IPS DF 19.7 (cell line): Measurements from ENCODE around the gene APOD.
A peak's percentile ranks its signal among the peaks of the same experiment; 100 is the strongest.

Experiments
- DNase-seq: peaks from one replicate; pipeline ENCODE4 v3.0.0-alpha.2; 2013; ENCODE audit warnings: low read depth, low spot score

APOD gene

DNA sequence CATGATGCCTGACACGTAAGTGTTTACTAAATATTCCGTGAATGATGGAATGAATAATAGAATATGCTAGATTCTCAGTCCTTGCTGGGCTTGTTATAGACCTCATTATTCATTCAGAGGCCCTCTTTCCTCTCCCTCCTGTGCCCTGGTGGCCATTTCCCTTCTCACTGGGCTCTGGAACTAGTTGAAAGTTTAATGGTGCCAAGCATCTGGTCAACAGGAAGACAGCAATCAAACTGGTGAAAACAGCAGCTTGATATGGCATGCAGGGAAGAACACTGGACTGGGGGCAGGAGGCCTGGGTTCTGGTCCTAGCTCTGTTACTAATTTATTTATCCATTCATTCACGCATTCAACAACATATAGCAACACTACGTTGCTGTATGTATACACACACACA is 3.7 kb upstream of the APOD start:
- DNase-seq: no peak

DNA sequence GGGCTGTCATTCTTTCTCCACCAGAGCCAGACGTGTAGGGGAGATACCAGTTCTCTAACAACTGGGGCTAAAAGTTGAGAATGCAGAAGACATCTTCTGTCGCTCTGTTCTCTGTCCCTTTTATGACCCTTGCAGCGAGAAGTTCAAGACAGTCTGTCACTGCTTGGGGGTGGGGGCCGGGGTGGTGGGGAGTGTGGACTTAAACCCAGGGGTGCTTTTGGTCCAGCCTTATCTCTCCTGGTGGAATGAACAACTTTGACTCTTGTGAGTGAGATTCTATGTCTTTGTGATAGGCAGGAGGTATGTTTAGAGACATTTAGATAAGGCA is 767 bp upstream of the APOD start:
- DNase-seq: no peak

DNA sequence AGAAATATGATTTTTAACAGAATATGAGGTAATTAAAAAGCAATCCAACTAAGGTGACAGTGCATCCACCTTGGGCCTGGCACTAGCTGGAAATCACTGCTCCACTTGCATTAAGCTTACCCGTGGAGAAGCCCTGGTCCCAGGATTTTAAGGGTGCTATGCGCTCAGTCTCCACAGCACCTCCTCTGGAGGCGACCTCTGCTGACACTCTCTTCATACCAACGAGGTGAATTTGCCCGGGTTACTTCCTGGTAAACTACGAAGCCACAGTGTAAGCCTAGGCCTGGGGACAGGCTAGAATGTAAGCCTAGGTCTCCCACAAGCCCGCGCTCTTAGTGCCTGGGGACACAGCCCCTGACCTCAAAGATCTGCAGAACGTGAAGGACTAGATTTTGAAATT is 793 bp downstream of the APOD start:
- peak; percentile 38 for DNase-seq

DNA sequence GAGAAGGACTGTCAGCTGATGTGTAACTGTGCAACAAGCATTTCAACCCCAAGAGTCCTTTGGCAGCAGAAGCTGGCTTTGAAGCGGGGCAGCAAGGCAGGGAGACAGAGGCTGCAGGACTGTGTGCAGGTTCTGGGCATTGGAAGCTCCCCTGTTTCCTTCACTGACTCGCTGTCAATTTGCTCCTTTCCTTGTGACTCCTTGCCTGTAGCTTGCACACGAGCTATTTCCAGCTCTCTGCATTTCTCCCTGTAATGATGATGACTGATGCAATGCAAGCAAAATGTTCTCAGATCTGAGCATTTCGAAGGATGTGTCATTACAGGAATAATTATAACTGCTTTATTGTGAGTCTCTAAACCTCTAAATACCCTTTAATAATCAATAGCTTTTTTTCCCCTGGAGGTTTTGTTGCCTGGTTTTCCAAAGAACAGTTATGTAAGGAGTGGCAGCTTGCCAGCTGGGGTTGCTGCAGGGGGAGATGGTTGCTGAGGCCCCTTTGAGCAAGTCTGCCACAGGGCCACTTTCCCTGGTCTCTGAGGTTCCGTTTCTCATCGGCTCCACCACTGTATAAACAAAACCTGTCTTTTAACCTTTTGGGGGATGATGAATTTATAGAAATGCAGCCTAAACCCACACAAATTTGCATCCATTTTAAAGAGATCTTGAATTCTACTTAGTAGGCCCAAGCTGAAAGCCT is 2.8 kb downstream of the APOD start:
- no peak for DNase-seq

DNA sequence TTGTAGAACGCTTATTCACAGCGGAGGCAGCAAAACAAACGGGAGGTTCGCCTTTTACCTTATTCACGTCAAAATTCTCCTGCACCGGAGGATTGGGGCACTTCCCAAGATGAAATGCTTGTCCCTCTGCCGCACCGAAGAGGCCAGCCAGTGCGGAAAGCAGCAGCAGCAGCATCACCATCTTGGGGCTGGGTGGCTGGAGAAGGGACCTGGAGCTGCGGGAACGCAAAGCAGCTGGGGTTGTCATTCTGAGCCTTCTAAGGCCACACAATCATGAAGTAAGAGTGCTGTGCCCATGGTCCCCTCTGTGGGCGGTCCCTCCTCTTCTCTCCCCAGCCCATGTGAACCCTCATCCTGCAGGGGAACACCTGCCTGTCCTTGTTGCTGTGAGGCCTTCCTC is 4.5 kb downstream of the APOD start:
- DNase-seq: no peak

DNA sequence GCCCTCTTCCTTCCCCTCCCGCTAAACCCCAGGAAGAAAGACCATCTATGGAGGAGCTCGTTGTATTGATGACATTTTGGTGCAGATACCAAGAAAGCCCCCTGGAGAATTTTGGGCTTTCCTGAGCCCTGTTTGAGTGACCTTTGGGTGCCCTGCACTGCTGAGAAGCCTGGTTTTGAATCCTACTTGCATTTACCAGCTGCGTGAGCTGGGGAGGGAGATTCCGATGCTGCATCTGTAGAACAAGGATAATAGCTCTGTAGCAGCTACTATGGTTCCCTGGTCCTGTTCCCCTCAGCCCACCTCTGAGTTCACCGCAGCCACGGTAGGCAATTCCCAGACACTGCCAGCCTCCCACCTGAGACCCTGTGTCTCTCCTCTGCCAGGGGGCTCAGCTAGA is 5.2 kb downstream of the APOD start:
- no peak for DNase-seq

DNA sequence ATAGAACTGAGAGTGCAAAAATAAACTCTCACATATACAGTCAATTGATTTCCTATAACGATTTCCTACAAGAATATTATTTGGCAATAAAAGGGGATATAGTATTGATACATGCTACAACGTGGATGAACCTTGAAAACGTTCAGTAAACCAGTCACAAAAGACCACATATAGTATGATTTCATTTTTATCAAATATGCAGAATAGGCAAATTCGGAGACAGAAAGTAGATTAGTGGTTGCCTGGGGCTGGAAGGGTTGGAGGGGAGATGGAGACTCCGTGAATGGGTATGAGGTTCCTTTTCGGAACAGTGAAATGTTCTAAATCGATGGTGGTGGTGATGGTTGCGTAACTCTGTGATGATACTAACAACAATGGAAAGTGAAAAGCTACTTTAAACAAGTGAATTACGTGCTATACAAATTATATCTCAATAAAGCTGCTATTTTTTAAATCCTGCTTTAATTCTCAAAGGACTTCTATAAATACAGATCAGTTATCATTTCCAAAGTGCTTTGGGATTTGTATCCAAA is 6.0 kb downstream of the APOD start:
- no peak for DNase-seq

DNA sequence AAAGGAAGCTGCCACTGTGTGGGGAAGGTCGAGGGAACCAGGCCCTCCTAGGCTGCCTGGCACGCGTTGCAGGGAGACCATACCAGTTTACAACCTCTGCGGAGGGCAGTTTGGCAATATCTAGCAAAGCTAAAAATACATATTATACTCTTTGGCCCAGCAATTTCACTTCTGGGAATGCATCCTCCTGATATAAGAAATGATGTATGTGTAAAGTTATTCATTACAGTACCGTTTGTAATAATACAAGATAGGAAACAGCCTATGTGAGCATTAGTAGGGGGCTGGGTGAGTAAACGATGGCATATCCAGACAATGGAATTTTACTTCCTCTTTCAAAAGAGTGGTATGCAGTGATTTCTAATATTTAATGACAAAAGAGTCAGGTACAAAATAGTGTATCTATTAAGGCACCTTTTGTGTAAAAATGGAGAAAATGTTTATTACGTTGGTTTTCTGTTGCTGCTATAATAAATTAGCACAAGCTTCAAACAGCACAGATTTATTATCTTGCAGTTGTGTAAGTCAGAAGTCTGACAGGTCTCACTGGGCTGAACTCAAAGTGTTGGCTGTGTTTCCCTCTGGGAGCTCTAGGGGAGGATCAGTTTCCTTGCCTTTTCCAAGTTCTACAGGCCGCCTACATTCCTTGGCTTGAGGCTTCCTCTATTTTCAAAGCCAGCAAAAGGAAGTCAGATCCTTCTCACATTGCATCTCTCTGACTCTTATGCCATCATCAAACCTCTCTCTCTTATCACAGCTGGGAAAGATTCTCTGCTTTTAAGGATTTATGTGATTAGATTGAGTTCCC is 9.0 kb downstream of the APOD start:
- DNase-seq: no peak

DNA sequence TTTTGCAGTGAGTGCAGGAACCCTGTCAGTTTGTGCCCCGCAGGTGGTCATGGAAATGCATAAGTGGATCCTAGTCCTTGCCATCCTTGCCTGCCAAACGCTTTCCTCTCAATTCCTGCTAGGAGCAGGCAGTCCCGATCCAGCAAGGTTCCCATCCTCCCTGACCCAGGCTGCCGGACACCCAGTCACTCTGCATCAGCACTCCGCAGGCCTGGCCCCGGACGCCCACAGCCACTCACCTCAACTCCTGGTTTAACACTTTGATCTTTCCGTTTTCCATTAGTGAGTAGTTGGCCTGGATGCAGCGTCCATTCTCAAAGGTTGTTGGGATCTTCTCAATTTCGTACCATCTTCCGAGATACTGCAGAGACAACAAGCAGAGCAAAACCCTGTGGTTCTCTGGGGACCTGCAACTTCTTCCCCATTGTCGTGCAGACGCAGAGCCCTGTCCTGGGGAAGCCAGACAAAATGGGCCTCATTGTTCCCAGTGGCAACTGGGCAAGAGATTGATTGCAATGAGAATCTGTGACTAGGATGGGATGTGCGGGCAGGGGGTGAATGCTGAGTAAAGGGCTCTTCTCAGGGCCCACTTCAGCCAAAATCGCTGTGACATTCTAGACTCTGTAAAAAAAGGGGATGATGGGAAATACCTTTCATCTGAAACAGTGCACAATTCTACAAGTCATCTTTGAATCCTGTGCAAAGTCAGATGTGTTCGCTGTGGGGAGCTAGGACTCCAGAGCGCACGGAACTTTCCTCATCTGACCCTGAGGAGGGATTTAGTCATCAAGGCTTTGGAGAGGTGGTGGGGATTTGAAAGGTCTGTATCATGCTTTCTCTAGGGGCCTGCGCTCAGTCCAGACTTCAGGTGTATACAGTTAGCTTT is 9.9 kb downstream of the APOD start:
- no peak for DNase-seq

DNA sequence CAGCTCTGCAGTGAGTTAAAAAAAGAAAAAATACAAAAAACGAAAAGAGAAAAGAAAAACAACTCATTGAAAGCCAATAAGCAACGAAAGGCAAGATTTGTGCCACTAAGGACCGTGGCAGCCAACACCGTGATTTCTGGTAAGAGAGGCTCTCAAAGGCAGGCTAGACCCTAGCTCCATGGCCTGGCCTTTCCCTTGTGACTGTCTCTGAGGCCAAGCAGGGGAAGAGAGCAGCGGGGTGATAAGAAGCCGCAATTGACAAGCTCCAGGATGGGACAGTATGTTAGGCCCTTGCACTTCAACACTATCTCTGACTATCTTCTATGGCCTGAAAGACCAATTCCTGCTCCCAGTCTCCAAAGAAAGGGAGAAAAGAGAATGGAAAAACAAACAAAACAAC is 12.4 kb downstream of the APOD start:
- DNase-seq: no peak

DNA sequence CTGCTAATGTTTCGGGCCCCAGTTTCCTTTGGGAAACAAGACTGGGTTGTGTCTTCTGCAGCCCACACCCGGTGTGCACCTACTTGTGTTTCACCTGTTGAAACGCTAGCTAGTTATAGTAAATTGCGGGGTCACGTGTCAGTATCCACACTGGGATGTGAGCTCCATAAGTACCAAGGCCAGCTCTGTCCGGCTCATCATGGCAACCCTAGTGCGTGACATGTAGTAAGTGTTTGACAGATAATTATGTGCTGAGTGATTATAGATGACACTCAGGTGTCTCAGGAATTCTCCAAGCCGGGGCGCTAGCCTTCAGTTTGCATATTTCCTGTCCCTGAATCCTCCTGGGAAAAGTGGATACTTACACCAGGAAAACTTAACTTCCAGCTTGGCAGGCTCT is 12.8 kb downstream of the APOD start:
- no peak for DNase-seq

DNA sequence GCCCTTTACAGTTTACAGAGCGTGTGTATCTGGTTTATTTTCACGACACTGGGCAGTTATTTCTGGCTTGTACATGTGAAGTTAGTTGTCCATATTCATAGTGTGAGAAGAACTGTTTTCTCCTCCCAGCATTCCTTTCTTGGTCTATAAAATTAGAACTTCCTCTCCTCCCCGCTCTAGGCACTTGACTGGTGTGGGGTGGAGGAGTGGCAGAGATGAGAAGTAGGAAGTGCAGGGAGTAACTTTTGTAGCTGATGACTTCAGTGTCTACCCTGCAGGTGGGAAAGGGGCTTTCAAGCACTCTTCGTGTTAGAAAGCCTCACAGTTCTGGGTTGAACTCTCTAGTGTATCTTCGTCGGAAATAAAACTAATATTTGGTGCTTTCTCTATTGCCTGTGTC is 13.4 kb downstream of the APOD start:
- no peak for DNase-seq

DNA sequence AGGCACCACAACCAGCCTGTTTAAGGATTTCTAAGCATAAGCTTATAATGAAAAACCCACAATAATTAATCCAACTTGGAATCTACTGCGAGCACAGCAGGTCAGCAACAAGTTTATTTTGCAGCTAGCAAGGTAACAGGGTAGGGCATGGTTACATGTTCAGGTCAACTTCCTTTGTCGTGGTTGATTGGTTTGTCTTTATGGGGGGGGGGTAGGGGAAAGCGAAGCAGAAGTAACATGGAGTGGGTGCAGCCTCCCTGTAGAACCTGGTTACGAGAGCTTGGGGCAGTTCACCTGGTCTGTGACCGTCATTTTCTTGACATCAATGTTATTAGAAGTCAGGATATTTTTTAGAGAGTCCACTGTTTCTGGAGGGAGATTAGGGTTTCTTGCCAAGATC is 15.1 kb downstream of the APOD start:
- DNase-seq: no peak

DNA sequence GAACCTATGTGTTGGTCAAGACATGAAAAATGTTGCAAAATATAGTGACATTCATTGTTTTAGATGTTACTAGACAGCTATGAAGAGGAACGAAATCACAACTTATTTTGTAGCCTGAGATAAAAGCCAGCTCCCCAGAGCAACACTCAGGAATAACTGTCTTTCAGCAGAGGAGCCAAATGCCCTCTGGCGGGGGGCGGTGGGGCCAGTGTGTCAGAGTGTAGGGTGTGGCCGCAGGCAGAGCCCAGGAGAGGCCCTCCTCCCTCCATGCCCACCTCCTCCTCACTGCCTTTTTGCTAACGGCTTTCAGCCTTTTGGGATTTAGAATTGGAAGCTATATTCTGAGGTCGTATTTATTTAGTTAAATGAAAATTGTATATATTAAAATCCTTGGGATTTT is 16.9 kb downstream of the APOD start:
- DNase-seq: no peak

DNA sequence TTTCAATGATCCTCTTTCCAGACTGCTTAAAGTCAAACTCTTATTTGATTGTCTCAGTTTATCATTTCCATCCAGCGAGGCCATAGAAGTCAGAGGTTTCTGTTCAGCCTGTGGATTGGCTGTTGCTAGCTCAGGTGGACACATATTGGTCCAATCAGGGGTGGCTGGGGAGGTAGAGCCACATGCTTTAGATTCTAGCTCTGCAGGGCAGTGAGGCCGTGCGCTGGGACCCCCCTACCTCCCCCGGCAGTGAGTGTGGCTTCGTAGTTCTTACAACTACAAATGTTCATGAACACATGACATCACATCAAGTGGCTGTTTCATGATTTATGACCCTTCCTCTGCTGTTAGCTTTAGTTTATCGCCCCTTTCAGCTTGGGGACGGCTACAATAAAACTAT is 18.0 kb downstream of the APOD start:
- no peak for DNase-seq

DNA sequence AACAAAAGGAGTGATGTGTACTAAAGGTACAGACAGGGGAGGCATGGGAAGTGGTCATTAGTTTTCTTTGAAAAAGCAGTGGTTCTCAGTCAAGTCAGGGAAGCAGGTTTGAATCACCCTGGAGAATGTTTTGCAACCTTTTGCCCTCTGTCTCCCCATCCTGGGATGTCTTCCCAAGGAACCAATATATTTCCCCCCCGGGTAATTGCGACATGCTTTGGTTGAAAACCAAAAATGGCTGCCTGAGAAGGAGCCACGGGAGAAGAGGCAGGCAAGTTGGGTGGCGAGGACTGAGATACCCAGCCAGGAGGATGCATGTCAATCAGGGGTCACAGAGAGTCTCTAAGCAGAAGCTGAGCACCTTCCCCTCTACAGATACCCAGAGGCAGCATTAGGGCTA is 20.4 kb downstream of the APOD start:
- DNase-seq: no peak

DNA sequence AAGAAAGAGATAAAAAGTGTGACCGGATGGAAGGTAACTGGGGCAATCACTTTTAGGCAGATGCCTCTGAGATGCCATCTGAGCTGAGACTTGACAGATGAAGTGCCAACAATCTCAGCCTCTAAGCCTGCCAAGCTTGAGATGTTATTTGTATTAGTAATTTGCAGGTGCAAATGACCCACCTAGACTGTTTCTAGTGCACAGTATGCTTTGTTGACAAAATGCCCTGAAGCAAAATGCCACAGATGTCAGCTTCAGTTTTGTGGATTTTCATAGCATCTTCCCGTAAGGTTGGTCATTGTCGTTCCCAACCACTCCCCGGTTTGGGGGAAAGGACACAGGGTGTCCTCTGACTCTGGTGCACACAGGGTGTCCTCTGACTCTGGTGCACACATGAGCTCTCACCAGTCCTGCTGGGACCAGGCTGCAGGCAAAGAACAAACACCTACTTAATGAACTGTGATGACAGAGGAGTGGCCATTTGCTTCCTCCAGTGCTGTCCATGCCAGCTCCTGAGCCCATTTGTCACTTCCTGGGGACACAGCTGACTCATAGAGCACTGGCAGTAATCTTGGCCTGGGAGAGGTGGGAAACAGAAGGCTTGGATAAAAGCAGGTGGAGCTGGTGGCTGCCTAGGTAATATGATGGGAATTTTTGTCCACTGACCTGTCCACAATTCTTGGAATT is 23.9 kb downstream of the APOD start:
- no peak for DNase-seq

DNA sequence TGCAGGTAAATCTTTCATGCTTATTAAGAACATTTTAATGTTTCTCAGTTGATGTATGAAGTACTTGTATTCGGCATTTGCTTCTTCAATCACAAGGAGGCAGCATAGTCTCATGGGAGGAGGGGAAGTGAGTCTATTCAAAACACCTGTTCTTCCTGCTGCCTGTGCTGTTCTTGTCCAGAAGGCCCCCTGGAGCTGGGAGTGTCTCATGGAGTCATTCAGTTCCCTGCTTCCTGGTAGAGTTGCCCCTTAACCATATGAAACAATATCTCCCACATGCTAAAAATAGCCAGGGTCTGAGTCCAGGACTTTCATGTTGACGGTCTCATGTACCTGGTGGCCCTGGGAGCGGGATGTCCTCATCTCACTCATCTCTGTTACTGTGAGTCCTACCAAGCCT is 25.1 kb downstream of the APOD start:
- no peak for DNase-seq

DNA sequence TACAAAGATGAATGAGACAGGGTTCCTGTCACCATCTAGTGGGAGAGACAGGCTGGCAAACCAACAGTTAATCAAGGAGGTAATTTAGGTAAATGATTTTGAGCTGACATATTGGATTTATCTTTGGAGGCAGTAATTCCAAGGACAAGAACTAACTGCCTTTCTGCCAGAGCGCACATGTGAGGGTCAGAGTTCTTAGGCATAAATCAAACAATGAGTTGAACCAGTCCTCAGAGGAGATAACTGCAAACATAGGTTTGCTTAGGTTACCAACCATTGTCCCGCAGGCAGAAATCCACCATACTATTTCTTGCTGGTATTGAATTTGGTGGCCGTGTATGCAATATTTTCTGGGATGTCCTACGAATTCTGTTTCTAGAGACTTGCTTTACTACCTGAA is 26.4 kb downstream of the APOD start:
- no peak for DNase-seq

DNA sequence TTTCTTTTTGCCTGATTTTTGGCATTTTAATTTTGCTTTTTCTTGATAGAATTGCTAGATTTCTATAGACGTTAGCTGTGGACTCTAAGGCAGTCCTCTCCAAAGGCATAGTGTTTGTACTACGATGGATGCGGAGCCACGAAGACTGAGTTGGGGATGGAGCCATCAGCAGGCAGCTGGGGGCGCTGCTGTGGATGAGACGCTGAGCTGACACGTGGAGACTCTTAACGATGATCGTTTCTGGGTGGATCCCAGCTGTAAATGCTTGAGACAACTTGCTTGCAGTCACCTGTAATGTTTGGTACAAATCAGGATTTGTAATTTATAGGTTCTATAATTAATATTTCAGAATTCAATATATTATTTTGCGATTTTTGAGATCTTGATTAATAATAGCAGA is 27.4 kb downstream of the APOD start:
- DNase-seq: no peak

DNA sequence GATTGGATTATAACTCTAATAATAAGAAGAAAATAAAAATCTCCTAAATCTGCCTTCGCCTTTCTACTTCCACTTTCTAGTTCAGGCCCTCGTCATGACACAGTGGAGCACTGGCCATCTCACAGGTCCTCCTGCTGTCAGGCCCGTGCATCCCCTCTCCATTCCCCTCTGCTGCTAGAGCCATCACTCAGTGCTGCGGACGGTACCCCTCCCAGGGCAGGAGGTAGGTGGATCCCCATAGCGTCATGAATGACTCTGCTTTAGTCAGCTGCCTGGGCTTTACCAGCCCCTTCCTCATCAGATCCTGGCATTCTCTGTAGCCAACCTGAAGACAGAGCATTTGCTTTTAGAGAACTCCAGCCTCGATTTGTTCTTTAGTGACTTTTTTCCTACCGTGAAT is 28.6 kb downstream of the APOD start:
- no peak for DNase-seq

DNA sequence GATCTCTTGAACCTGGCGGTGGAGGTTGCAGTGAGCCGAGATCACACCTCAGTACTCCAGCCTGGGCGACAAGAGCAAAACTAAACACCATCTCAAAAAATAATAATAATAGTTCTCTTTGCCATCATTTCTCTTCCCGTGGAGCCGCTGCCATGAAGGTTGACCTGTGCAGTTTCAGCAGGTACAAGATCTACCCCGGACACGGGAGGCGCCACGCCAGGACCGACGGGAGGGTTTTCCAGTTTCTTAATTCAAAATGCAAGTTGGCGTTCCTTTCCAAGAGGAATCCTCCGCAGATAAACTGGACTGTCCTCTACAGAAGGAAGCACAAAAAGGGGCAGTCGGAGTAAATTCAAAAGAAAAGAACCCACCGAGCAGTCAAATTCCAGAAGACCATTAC is 29.3 kb downstream of the APOD start:
- no peak for DNase-seq
